Osteocyte (in vitro differentiated cells): ENCODE results near the gene COPE. TPM values are rescaled to one million over a fixed set of nuclear protein-coding genes. Genes with fewer than 3 reads are reported as not detected.

Experiments
- DNase-seq: peaks from one replicate; pipeline ENCODE4 v3.0.0; 2021; ENCODE audit warnings: mixed read lengths; ENCODE audit not compliant: unreplicated experiment; ENCODE audit errors: extremely low spot score
- H3K27ac Mint-ChIP-seq: one replicate; pipeline ENCODE4 v1.8.0; 2021; ENCODE audit warnings: mild to moderate bottlenecking, mixed read lengths; ENCODE audit not compliant: unreplicated experiment
- H3K27me3 Mint-ChIP-seq: one replicate; pipeline ENCODE4 v1.8.0; 2021; ENCODE audit warnings: mixed read lengths; ENCODE audit not compliant: unreplicated experiment
- H3K36me3 Mint-ChIP-seq: one replicate; pipeline ENCODE4 v1.8.0; 2021; ENCODE audit warnings: mixed read lengths; ENCODE audit not compliant: unreplicated experiment
- H3K4me1 Mint-ChIP-seq: one replicate; pipeline ENCODE4 v1.8.0; 2021; ENCODE audit warnings: mixed read lengths; ENCODE audit not compliant: unreplicated experiment
- H3K4me3 Mint-ChIP-seq: one replicate; pipeline ENCODE4 v1.8.0; 2021; ENCODE audit warnings: mild to moderate bottlenecking, moderate library complexity, mixed read lengths; ENCODE audit not compliant: unreplicated experiment
- H3K9me3 Mint-ChIP-seq: one replicate; pipeline ENCODE4 v1.8.0; 2021; ENCODE audit warnings: mixed read lengths; ENCODE audit not compliant: unreplicated experiment
- CTCF ChIP-seq: fragments of 200-600 bp; sonication (generic); IDR thresholded peaks from 2 replicates; pipeline ENCODE4 v1.5.0; 2021; ENCODE audit warnings: antibody characterized with exemption, mild to moderate bottlenecking, moderate library complexity
- total RNA-seq: library from RNA; stranded (reverse); gene quantifications from 2 replicates; pipeline ENCODE4 v1.2.1, GENCODE V29; 2021

COPE gene
- total RNA-seq, 1 donor from 2014 or later: 175 TPM

- no peaks in the 10 kb centered on the region for H3K9me3 Mint-ChIP-seq
- no peak overlapping the region for H3K4me3 Mint-ChIP-seq
- no peaks in the 10 kb centered on the region for H3K27me3 Mint-ChIP-seq
- TF ChIP-seq CTCF: no peak
- no peaks in the 10 kb centered on the region for H3K36me3 Mint-ChIP-seq
- H3K27ac Mint-ChIP-seq: no peak overlapping the region
- peak; percentile 81 for DNase-seq
- H3K4me1 Mint-ChIP-seq: peaks cover 3% of the 10 kb centered on the region
Observed at GRCh38 chr19:18893587-18894253, 25.5 kb downstream of the COPE start.

- no peaks in the 10 kb centered on the region for H3K27me3 Mint-ChIP-seq
- peak; percentile 80 for DNase-seq
- H3K27ac Mint-ChIP-seq: no peak overlapping the region
- H3K4me3 Mint-ChIP-seq: no peak overlapping the region
- H3K4me1 Mint-ChIP-seq: no peaks in the 10 kb centered on the region
- no peaks in the 10 kb centered on the region for H3K36me3 Mint-ChIP-seq
- TF ChIP-seq CTCF: no peak
- no peaks in the 10 kb centered on the region for H3K9me3 Mint-ChIP-seq
Observed at GRCh38 chr19:18889949-18890745, 29.0 kb downstream of the COPE start.

GRCh38 chr19:18886972-18887371, 32.2 kb downstream of the COPE start:
- Mint-ChIP-seq H3K27ac (no peak overlapping the region), H3K9me3 (no peaks in the 10 kb centered on the region), H3K27me3 (no peaks in the 10 kb centered on the region), H3K4me1 (no peaks in the 10 kb centered on the region), H3K36me3 (no peaks in the 10 kb centered on the region), H3K4me3 (no peak overlapping the region)
- no peak for DNase-seq
- no peak for TF ChIP-seq CTCF

- no peak for DNase-seq
- H3K9me3 Mint-ChIP-seq: no peaks in the 10 kb centered on the region
- no peaks in the 10 kb centered on the region for H3K36me3 Mint-ChIP-seq
- H3K27me3 Mint-ChIP-seq: no peaks in the 10 kb centered on the region
- no peaks in the 10 kb centered on the region for H3K4me1 Mint-ChIP-seq
- no peak overlapping the region for H3K4me3 Mint-ChIP-seq
- no peak overlapping the region for H3K27ac Mint-ChIP-seq
- no peak for TF ChIP-seq CTCF
Observed at GRCh38 chr19:18883526-18884304, 35.5 kb downstream of the COPE start.

- H3K4me1 Mint-ChIP-seq: no peaks in the 10 kb centered on the region
- H3K9me3 Mint-ChIP-seq: peaks cover 6% of the 10 kb centered on the region
- H3K27me3 Mint-ChIP-seq: no peaks in the 10 kb centered on the region
- DNase-seq: no peak
- peaks cover 15% of the 10 kb centered on the region for H3K36me3 Mint-ChIP-seq
- H3K27ac Mint-ChIP-seq: peak overlapping the region; percentile 32
- no peak for TF ChIP-seq CTCF
- no peak overlapping the region for H3K4me3 Mint-ChIP-seq
Observed at GRCh38 chr19:18881491-18881890, 37.7 kb downstream of the COPE start.
